Thyroid gland (tissue), 4 donors: ENCODE results near the gene RAB40B.

Experiments used
- CTCF ChIP-seq, 6 experiments: fragments of 200-600 bp in 3 of 6; fragments of 450-650 bp in 3 of 6; sonication (generic) in 3 of 6; IDR thresholded peaks; one replicate each; pipeline ENCODE4 v1.5.1; 2016 to 2019; ENCODE audit warnings: antibody characterized with exemption in 6 of 6, mild to moderate bottlenecking in 2 of 6, inconsistent platforms in 1 of 6, moderate library complexity in 1 of 6
- POLR2A ChIP-seq, 2 donors: fragments of 450-650 bp; IDR thresholded peaks; one replicate each; pipeline ENCODE4 v1.6.1; 2017; ENCODE audit warnings: antibody characterized with exemption in 2 of 2, mild to moderate bottlenecking in 2 of 2, moderate library complexity in 1 of 2

DNA sequence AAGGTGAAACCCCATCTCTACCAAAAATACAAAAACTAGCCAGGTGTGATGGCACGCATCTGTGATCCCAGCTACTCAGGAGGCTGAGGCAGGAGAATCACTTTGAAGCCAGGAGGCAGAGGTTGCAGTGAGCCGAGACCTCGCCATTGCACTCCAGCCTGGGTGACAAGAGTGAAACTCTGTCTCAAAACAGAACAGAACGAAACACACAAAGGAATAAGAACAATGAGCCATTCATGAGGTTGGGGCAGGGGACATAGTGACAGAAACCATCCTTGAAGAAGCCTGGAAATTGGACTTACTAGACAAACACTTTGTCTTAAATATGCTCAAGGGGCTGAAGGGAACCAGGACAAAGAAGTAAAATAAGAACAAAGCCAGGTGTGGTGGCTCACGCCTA is 89.7 kb downstream of the RAB40B start:
- TF ChIP-seq CTCF (IDR thresholded peaks at IDR 0.05) (no peak), POLR2A (IDR thresholded peaks at IDR 0.05) (no peak)
